A549 (cell line): ENCODE results near the gene PSMB11. TPM values are rescaled to one million over a fixed set of nuclear protein-coding genes. Genes with fewer than 3 reads are reported as not detected.

ENCODE experiments used
- ATAC-seq, 2 experiments: fragments of 200-7000 bp in 1 of 2; fragments of >200 bp in 1 of 2; cut with Nextera tagmentation in 1 of 2; cut with Tn5 transposase in 1 of 2; 3 replicates each; pipeline versions ENCODE4 v1.8.0 to v1.9.1; 2018 to 2020; ENCODE audit warnings: mild to moderate bottlenecking in 1 of 2, moderate library complexity in 1 of 2
- CTCF ChIA-PET: fragments of 300-600 bp; sonication (Branson Sonifier 250); formaldehyde crosslinking; extraction: SDS; loops from one replicate; lab custom pipeline; 2021; ENCODE audit warnings: antibody characterized with exemption, inconsistent platforms; lab: Yijun Ruan, JAX
- POLR2A ChIA-PET: fragments of 350-600 bp; formaldehyde crosslinking; extraction: SDS; loops from one replicate; lab custom pipeline; 2021; ENCODE audit warnings: antibody characterized with exemption, inconsistent platforms; lab: Yijun Ruan, JAX
- DNase-seq, 2 experiments: peaks; one replicate each; pipeline versions ENCODE4 v3.0.0 to v3.0.0-alpha.2; 2011 to 2016; ENCODE audit warnings: low read depth in 1 of 2, low spot score in 1 of 2
- FAIRE-seq: peaks from 2 replicates; lab custom pipeline; 2011; peaks lifted over from hg19 to GRCh38; lab: Jason Lieb, UNC
- H3K27ac ChIP-seq, 2 experiments: fragments of >200 bp; sonication (Bioruptor Twin); formaldehyde crosslinking; 3 replicates each; pipeline ENCODE4 v1.5.1; 2016 to 2017
- H3K4me1 ChIP-seq: fragments of >200 bp; sonication (Bioruptor Twin); formaldehyde crosslinking; 3 replicates; pipeline ENCODE4 v1.6.1; 2016
- H3K4me2 ChIP-seq: fragments of >200 bp; sonication (Bioruptor Twin); formaldehyde crosslinking; 3 replicates; pipeline ENCODE4 v1.6.1; 2016
- H3K4me3 ChIP-seq: fragments of >200 bp; sonication (Bioruptor Twin); formaldehyde crosslinking; 3 replicates; pipeline ENCODE4 v1.5.1; 2016
- H3K9me3 ChIP-seq: fragments of >200 bp; sonication (Bioruptor Twin); formaldehyde crosslinking; 3 replicates; pipeline ENCODE4 v1.6.1; 2016
- CBX8 ChIP-seq: fragments of 200-600 bp; sonication (generic); IDR thresholded peaks from 2 replicates; pipeline ENCODE4 v1.6.1; 2016
- CEBPB ChIP-seq, 2 experiments: fragments of >200 bp in 1 of 2; sonication (Bioruptor Twin) in 1 of 2; formaldehyde crosslinking in 1 of 2; IDR thresholded peaks; 2 replicates each; pipeline ENCODE4 v1.6.1; 2012 to 2016
- CHD2 ChIP-seq: fragments of 150-350 bp; IDR thresholded peaks from 2 replicates; pipeline ENCODE4 v1.6.1; 2014; ENCODE audit warnings: low read length; ENCODE audit not compliant: partially characterized antibody
- FOSL2 ChIP-seq, 2 experiments: fragments of 450-650 bp in 1 of 2; fragments of >200 bp in 1 of 2; sonication (Bioruptor Twin) in 1 of 2; formaldehyde crosslinking; IDR thresholded peaks; 2 replicates each; pipeline versions ENCODE4 v1.5.0 to v1.6.1; 2016 to 2020; ENCODE audit warnings: mild to moderate bottlenecking in 1 of 2, moderate library complexity in 1 of 2
- FOXS1 ChIP-seq: fragments of 250-450 bp; sonication (Bioruptor Pico); IDR thresholded peaks from 2 replicates; pipeline ENCODE4 v1.5.0; 2020; ENCODE audit warnings: mild to moderate bottlenecking, moderate library complexity
- HDAC2 ChIP-seq: fragments of 200-600 bp; sonication (generic); IDR thresholded peaks from 2 replicates; pipeline ENCODE4 v1.6.1; 2016
- HEYL ChIP-seq: fragments of 250-450 bp; sonication (Bioruptor Pico); IDR thresholded peaks from 2 replicates; pipeline ENCODE4 v1.8.0; 2021; ENCODE audit warnings: mild to moderate bottlenecking, moderate library complexity
- KDM1A ChIP-seq: fragments of 200-600 bp; sonication (generic); IDR thresholded peaks from 2 replicates; pipeline ENCODE4 v1.6.1; 2016; ENCODE audit warnings: low read depth, mild to moderate bottlenecking
- PBX3 ChIP-seq: IDR thresholded peaks from 2 replicates; pipeline ENCODE4 v1.6.1; 2012
- PHF8 ChIP-seq: fragments of 200-600 bp; sonication (generic); IDR thresholded peaks from 2 replicates; pipeline ENCODE4 v1.6.1; 2016; ENCODE audit warnings: low read depth, mild to moderate bottlenecking, antibody characterized with exemption, moderate library complexity, borderline replicate concordance
- POLR2AphosphoS2 ChIP-seq: conservative IDR thresholded peaks from 2 replicates; pipeline ENCODE4 v1.6.1; 2012; ENCODE audit warnings: low read length, improper control_type of control experiment, inconsistent platforms
- RAD21 ChIP-seq, 2 experiments: fragments of >200 bp in 1 of 2; sonication (Bioruptor Twin) in 1 of 2; formaldehyde crosslinking in 1 of 2; IDR thresholded peaks in 1 of 2; conservative IDR thresholded peaks in 1 of 2; 2 replicates in 1 of 2; 3 replicates in 1 of 2; pipeline ENCODE4 v1.6.1; 2012 to 2018; ENCODE audit warnings: inconsistent platforms in 1 of 2
- RARB ChIP-seq: fragments of 250-450 bp; sonication (Bioruptor Pico); IDR thresholded peaks from 2 replicates; pipeline ENCODE4 v1.8.0; 2021; ENCODE audit warnings: mild to moderate bottlenecking, moderate library complexity
- REST ChIP-seq: fragments of 200-600 bp; sonication (generic); IDR thresholded peaks from 2 replicates; pipeline ENCODE4 v1.6.1; 2016; ENCODE audit warnings: antibody characterized with exemption, mild to moderate bottlenecking, moderate library complexity
- RFX5 ChIP-seq: fragments of 450-650 bp; IDR thresholded peaks from 2 replicates; pipeline ENCODE4 v1.7.1; 2014; ENCODE audit warnings: antibody characterized with exemption, mild to moderate bottlenecking, moderate library complexity
- SMC3 ChIP-seq: fragments of >200 bp; sonication (Bioruptor Twin); formaldehyde crosslinking; IDR thresholded peaks from 3 replicates; pipeline ENCODE4 v1.6.1; 2018; ENCODE audit warnings: inconsistent platforms
- TFCP2L1 ChIP-seq: fragments of 250-450 bp; sonication (Bioruptor Pico); IDR thresholded peaks from 2 replicates; pipeline ENCODE4 v1.5.0; 2021; ENCODE audit warnings: mild to moderate bottlenecking
- WGBS: methylation state at CpG from one replicate; pipeline ENCODE4 v1.1.6; 2017; ENCODE audit errors: missing lambda C conversion rate; 5-methylcytosine and 5-hydroxymethylcytosine counted together
- polyA plus RNA-seq, 4 experiments: library from polyadenylated mRNA; depleted of rRNA in 3 of 4; stranded (reverse); fragments of >200 nt; fragmentation: RNase III in 1 of 4; extraction: RNeasy Plus Mini Kit Qiagen cat#74134 plus additional on column Dnase treatment in 1 of 4; gene quantifications; 2 replicates in 3 of 4; 3 replicates in 1 of 4; pipeline ENCODE4 v1.2.3, GENCODE V29; 2011 to 2017
- TF ChIP-seq, protein P1 (sequence below): fragments of >200 bp; sonication (Bioruptor Twin); formaldehyde crosslinking; IDR thresholded peaks from 3 replicates; pipeline ENCODE4 v1.6.1; 2016
- TF ChIP-seq, protein P2 (sequence below): fragments of >200 bp; sonication (Bioruptor Twin); formaldehyde crosslinking; IDR thresholded peaks from 2 replicates; pipeline ENCODE4 v1.6.1; 2016

Gene PSMB11
- polyA plus RNA-seq, 2 of the 4 experiments (the other 2 are of a cell fraction), result not detected

GRCh38 chr14:23028799-23029198 is 13.2 kb upstream of the PSMB11 start:
- Histone ChIP-seq H3K27ac (no peak overlapping the region), H3K4me1 (peaks cover 7% of the 10 kb centered on the region), H3K9me3 (no peaks in the 10 kb centered on the region), H3K4me2 (no peak overlapping the region), H3K4me3 (no peak overlapping the region)
- ChIA-PET POLR2A (no interaction called here), CTCF (interaction anchor here (0.8 to 5.0 kb wide), 10 partner anchors 9 to 472 kb away, joined by 3 to 30 read pairs (median 5); no protein-coding TSS in a partner anchor)
- DNase-seq, result no peak
- no peak for ATAC-seq
- TF ChIP-seq, protein P1, sequence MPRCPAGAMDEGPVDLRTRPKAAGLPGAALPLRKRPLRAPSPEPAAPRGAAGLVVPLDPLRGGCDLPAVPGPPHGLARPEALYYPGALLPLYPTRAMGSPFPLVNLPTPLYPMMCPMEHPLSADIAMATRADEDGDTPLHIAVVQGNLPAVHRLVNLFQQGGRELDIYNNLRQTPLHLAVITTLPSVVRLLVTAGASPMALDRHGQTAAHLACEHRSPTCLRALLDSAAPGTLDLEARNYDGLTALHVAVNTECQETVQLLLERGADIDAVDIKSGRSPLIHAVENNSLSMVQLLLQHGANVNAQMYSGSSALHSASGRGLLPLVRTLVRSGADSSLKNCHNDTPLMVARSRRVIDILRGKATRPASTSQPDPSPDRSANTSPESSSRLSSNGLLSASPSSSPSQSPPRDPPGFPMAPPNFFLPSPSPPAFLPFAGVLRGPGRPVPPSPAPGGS, result no peak
- TF ChIP-seq REST (no peak), FOSL2 (IDR thresholded peaks at IDR 0.05) (no peak), FOSL2 (CRISPR knock-in tag; IDR thresholded peaks at IDR 0.05) (no peak), PHF8 (no peak), HEYL (CRISPR knock-in tag) (no peak), PBX3 (no peak), HDAC2 (no peak), CBX8 (no peak), FOXS1 (CRISPR knock-in tag) (no peak), TFCP2L1 (CRISPR knock-in tag) (no peak)
- TF ChIP-seq, protein P2, sequence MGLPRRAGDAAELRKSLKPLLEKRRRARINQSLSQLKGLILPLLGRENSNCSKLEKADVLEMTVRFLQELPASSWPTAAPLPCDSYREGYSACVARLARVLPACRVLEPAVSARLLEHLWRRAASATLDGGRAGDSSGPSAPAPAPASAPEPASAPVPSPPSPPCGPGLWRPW, result no peak
- 96% methylated on average over 2 of the region's 2 CpGs for WGBS
- no peak for FAIRE-seq

DNA sequence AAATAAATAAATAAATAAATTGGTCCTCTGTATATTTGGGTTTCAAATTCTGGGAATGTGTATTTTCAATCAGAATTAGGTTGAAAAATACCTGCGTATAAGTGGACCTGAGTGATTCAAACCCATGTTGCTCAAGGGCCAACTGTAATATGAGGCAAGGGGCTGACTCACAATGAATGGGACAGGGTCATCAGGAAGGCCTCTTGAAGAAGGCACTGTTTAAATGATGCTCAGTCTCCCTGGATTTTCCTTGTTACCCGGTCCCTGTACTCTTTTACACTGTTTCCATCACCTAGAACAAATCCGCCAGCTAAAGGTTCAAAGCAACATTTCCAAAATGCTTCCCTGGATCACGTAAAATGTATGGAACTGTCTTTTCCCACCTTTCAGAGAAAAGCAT is 11.1 kb upstream of the PSMB11 start:
- DNase-seq (no peak), FAIRE-seq (no peak), ATAC-seq (no peak)
- Histone ChIP-seq H3K4me2 (no peak overlapping the region), H3K4me3 (no peak overlapping the region), H3K4me1 (peaks cover 13% of the 10 kb centered on the region), H3K27ac (no peak overlapping the region), H3K9me3 (no peaks in the 10 kb centered on the region)
- WGBS, result 96% methylated on average over 4 of the region's 4 CpGs
- CTCF ChIA-PET, result interaction anchor here (0.6 to 5.0 kb wide), 9 partner anchors 9 to 58 kb away, joined by 3 to 30 read pairs (median 3); no protein-coding TSS in a partner anchor
- TF ChIP-seq HDAC2 (no peak), SMC3 (no peak), POLR2AphosphoS2 (no peak), RFX5 (no peak), CEBPB (IDR thresholded peaks at IDR 0.05) (no peak), REST (no peak), RAD21 (conservative IDR thresholded peaks at IDR 0.05 in 1 of 2, IDR thresholded peaks at IDR 0.05 in 1 of 2) (no peak), RARB (CRISPR knock-in tag) (no peak), KDM1A (no peak), TFCP2L1 (CRISPR knock-in tag) (no peak), FOXS1 (CRISPR knock-in tag) (no peak), CHD2 (no peak)
- POLR2A ChIA-PET, result no interaction called here
